Thoracic aorta (tissue), 2 donors: ENCODE results near the gene WDR7. TPM values are rescaled to one million over a fixed set of nuclear protein-coding genes. Genes with fewer than 3 reads are reported as not detected.

Experiments used
- ATAC-seq: fragments of 150-250 bp; one replicate; pipeline ENCODE4 v1.8.0; 2017; ENCODE audit warnings: low read depth; ENCODE audit not compliant: insufficient number of reproducible peaks, low FRiP score
- DNase-seq: peaks from one replicate; pipeline ENCODE4 v3.0.0-alpha.2; 2020; ENCODE audit warnings: low spot score
- H3K27ac ChIP-seq, 2 donors: fragments of 200-600 bp; sonication (generic); 1 replicate in 1 of 2; 2 replicates in 1 of 2; pipeline ENCODE4 v1.5.1; 2016; ENCODE audit warnings: mild to moderate bottlenecking in 2 of 2, moderate library complexity in 2 of 2
- H3K27me3 ChIP-seq: fragments of 200-600 bp; sonication (generic); replicated peaks from 2 replicates; pipeline ENCODE4 v1.6.0; 2016; ENCODE audit warnings: mild to moderate bottlenecking; ENCODE audit not compliant: insufficient read depth
- H3K36me3 ChIP-seq: fragments of 200-600 bp; sonication (generic); one replicate; pipeline ENCODE4 v1.5.1; 2016
- H3K4me1 ChIP-seq, 2 donors: fragments of 200-600 bp; sonication (generic); 1 replicate in 1 of 2; 2 replicates in 1 of 2; pipeline versions ENCODE4 v1.5.1 to v1.6.0; 2016; ENCODE audit warnings: low read depth in 2 of 2, mild to moderate bottlenecking in 1 of 2; ENCODE audit not compliant: control insufficient read depth in 1 of 2
- H3K4me3 ChIP-seq: fragments of 200-600 bp; sonication (generic); 2 replicates; pipeline ENCODE4 v1.5.1; 2016; ENCODE audit warnings: mild to moderate bottlenecking
- H3K9me3 ChIP-seq: fragments of 200-600 bp; sonication (generic); 2 replicates; pipeline ENCODE4 v1.5.1; 2016
- total RNA-seq, 2 donors: library from RNA; depleted of rRNA; stranded (reverse); fragments of >200 nt; gene quantifications; one replicate each; pipeline versions ENCODE4 v1.1.0 to v1.2.3, GENCODE V29; 2016
- TF ChIP-seq, protein P1 (sequence below): fragments of 200-600 bp; sonication (generic); IDR thresholded peaks from one replicate; pipeline ENCODE4 v1.5.1; 2019; ENCODE audit warnings: antibody characterized with exemption

The WDR7 gene
- total RNA-seq, 2 donors from 2014 or later = 33.2 to 73.1 TPM

- no peaks in the 10 kb centered on the region for H3K4me1 ChIP-seq
- no peaks in the 10 kb centered on the region for H3K27me3 ChIP-seq
- no peaks in the 10 kb centered on the region for H3K36me3 ChIP-seq
- H3K9me3 ChIP-seq = no peaks in the 10 kb centered on the region
- no peak for ATAC-seq
- H3K4me3 ChIP-seq = no peak overlapping the region
- no peak for DNase-seq
- H3K27ac ChIP-seq = no peak overlapping the region
- TF ChIP-seq, protein P1, sequence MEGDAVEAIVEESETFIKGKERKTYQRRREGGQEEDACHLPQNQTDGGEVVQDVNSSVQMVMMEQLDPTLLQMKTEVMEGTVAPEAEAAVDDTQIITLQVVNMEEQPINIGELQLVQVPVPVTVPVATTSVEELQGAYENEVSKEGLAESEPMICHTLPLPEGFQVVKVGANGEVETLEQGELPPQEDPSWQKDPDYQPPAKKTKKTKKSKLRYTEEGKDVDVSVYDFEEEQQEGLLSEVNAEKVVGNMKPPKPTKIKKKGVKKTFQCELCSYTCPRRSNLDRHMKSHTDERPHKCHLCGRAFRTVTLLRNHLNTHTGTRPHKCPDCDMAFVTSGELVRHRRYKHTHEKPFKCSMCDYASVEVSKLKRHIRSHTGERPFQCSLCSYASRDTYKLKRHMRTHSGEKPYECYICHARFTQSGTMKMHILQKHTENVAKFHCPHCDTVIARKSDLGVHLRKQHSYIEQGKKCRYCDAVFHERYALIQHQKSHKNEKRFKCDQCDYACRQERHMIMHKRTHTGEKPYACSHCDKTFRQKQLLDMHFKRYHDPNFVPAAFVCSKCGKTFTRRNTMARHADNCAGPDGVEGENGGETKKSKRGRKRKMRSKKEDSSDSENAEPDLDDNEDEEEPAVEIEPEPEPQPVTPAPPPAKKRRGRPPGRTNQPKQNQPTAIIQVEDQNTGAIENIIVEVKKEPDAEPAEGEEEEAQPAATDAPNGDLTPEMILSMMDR = no peak
Measured at GRCh38 chr18:56836173-56836572, 185.0 kb downstream of the WDR7 start.

GRCh38 chr18:56841836-56842235 lies 190.7 kb downstream of the WDR7 start:
- DNase-seq = no peak
- Histone ChIP-seq H3K27ac (no peak overlapping the region), H3K4me3 (no peak overlapping the region), H3K27me3 (no peaks in the 10 kb centered on the region), H3K4me1 (no peaks in the 10 kb centered on the region), H3K36me3 (no peaks in the 10 kb centered on the region), H3K9me3 (no peaks in the 10 kb centered on the region)
- TF ChIP-seq, protein P1 = no peak
- no peak for ATAC-seq

DNA sequence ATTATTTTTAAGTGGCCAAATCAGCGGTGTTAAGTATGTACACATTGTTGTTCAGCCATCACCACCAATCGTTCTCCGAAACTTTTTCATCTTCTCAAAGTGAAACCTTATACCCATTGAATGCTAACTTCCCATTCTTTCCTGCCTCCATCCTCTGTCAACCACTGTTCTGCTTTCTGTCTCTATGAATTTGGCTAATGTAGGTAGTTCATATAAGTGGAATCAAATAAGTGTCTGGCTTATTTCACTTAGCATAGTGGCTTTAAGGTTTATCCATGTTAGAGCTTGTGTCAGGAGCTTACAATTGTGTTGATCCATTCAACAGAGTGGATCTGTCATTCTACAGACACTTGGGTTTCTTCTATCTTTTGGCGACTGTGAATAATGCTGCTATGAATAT lies 192.1 kb downstream of the WDR7 start:
- DNase-seq = no peak
- no peak for ATAC-seq
- Histone ChIP-seq H3K4me3 (no peak overlapping the region), H3K4me1 (no peaks in the 10 kb centered on the region), H3K36me3 (no peaks in the 10 kb centered on the region), H3K27ac (no peak overlapping the region), H3K27me3 (no peaks in the 10 kb centered on the region), H3K9me3 (no peaks in the 10 kb centered on the region)
- TF ChIP-seq, protein P1 = no peak

GRCh38 chr18:56844556-56844955 lies 193.4 kb downstream of the WDR7 start:
- DNase-seq = no peak
- TF ChIP-seq, protein P1 = no peak
- no peaks in the 10 kb centered on the region for H3K36me3 ChIP-seq
- ATAC-seq = no peak
- no peaks in the 10 kb centered on the region for H3K27me3 ChIP-seq
- H3K4me1 ChIP-seq = no peaks in the 10 kb centered on the region
- no peaks in the 10 kb centered on the region for H3K9me3 ChIP-seq
- no peak overlapping the region for H3K4me3 ChIP-seq
- no peak overlapping the region for H3K27ac ChIP-seq

DNA sequence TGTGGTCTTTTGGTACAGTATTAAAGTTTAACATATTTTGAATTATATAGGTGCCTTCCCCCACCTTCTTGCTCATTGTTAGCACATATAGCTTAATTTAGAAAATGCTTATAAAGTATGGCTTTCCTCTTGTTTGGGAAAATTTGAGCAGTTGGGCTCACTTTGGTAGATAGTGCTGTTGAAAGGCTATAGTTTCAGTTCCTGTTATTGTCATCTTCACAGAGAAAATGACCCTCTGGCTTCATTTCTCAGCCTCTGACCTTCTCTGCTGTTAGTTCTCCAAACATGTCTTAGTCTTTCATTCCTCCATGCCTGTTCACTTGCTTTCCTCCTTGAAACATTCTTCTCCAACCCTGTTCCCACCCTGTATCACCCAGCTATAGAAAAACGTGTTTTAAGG lies 200.6 kb downstream of the WDR7 start:
- H3K27me3 ChIP-seq = no peaks in the 10 kb centered on the region
- no peaks in the 10 kb centered on the region for H3K36me3 ChIP-seq
- no peak for ATAC-seq
- no peaks in the 10 kb centered on the region for H3K4me1 ChIP-seq
- DNase-seq = no peak
- H3K4me3 ChIP-seq = no peak overlapping the region
- H3K9me3 ChIP-seq = no peaks in the 10 kb centered on the region
- TF ChIP-seq, protein P1 = no peak
- H3K27ac ChIP-seq = no peak overlapping the region
